Adrenal gland (tissue), 12 donors: ENCODE data around the gene ANO5. TPM values are rescaled to one million over a fixed set of nuclear protein-coding genes. Genes with fewer than 3 reads are reported as not detected.

Experiments used
- DNase-seq, 7 donors: peaks; one replicate each; pipeline ENCODE4 v3.0.0-alpha.2; 2019 to 2020
- H3K27ac ChIP-seq, 5 donors: fragments of 200-600 bp; sonication (generic) in 4 of 5; 1 replicate in 3 of 5; 2 replicates in 2 of 5; pipeline versions ENCODE4 v1.5.1 to v1.8.0; 2016 to 2020; ENCODE audit warnings: mild to moderate bottlenecking in 1 of 5
- H3K27me3 ChIP-seq: fragments of 200-600 bp; 2 replicates; pipeline ENCODE4 v1.8.0; 2021
- H3K36me3 ChIP-seq, 2 donors: fragments of 200-600 bp; replicated peaks in 1 of 2; 1 replicate in 1 of 2; 2 replicates in 1 of 2; pipeline versions ENCODE4 v1.5.1 to v1.8.0; 2018 to 2022
- H3K4me1 ChIP-seq, 2 donors: fragments of 200-600 bp; replicated peaks in 1 of 2; 1 replicate in 1 of 2; 2 replicates in 1 of 2; pipeline versions ENCODE4 v1.5.1 to v1.8.0; 2018 to 2021
- H3K4me3 ChIP-seq, 4 donors: fragments of 200-600 bp; sonication (generic) in 3 of 4; one replicate each; pipeline ENCODE4 v1.5.1; 2016 to 2018
- H3K9me3 ChIP-seq, 3 donors: fragments of 200-600 bp; sonication (generic) in 1 of 3; replicated peaks in 1 of 3; 1 replicate in 2 of 3; 2 replicates in 1 of 3; pipeline versions ENCODE4 v1.5.1 to v1.8.0; 2016 to 2021
- CTCF ChIP-seq, 6 experiments: fragments of 450-650 bp in 4 of 6; fragments of 200-600 bp in 2 of 6; sonication (generic) in 1 of 6; IDR thresholded peaks; 1 replicate in 5 of 6; 2 replicates in 1 of 6; pipeline versions ENCODE4 v1.5.1 to v1.8.0; 2016 to 2021; ENCODE audit warnings: antibody characterized with exemption in 6 of 6, mild to moderate bottlenecking in 2 of 6, moderate library complexity in 1 of 6
- POLR2A ChIP-seq, 2 donors: fragments of 450-650 bp; IDR thresholded peaks; one replicate each; pipeline ENCODE4 v1.6.1; 2017; ENCODE audit warnings: antibody characterized with exemption in 2 of 2, mild to moderate bottlenecking in 2 of 2, moderate library complexity in 1 of 2
- WGBS, 4 donors: extraction: QIAGEN DNeasy Blood & Tissue Kit in 2 of 4; methylation state at CpG; one replicate each; pipeline versions ENCODE4 v1.1.5 to v1.1.7; 2013 to 2017; 5-methylcytosine and 5-hydroxymethylcytosine counted together
- intact Hi-C, 2 donors: fragments of 100-400 bp; cut with DNase I; formaldehyde crosslinking; loops; one replicate each; pipeline versions ENCODE4 v1.14.1 to v1.15.0; 2022 to 2023
- polyA plus RNA-seq, 3 donors: library from polyadenylated mRNA; stranded (reverse); fragments of 200-250 nt in 2 of 3; fragments of 350-450 nt in 1 of 3; fragmentation: Illumina TruSeq in 1 of 3; extraction: RNeasy Lipid Tissue Mini Kit (QIAGEN cat#74804) in 1 of 3; gene quantifications; one replicate each; pipeline ENCODE4 v1.2.3, GENCODE V29; 2013 to 2014
- total RNA-seq, 9 donors: library from RNA; depleted of rRNA in 4 of 9; stranded (reverse); fragments of >200 nt in 4 of 9; fragments of 120-200 nt in 1 of 9; fragmentation: NEBNext Ultra II Directional in 1 of 9; extraction: Animal tissue kit (Norgen Biotek cat#: 25700) in 1 of 9; gene quantifications; one replicate each; pipeline versions ENCODE4 v1.1.0 to v1.2.4, GENCODE V29; 2013 to 2023
- donor health status: healthy with polysubstance abuse.
- donor health status: Bipolar disorder and iron deficiency.
- donor health status: DM: yes; HTN: yes; CAD: no.
- donor health status: DM: no; HTN: no; CAD: no.
- donor health status: DM: no; HTN: no; CAD: no.
- donor health status: DM: yes; HTN: yes; CAD: no.

ANO5 gene
- total and polyA plus RNA-seq, 12 donors = 2.4 to 18.0 (median 8.7) TPM

GRCh38 chr11:22197139-22198005 is 4.5 kb downstream of the ANO5 start:
- TF ChIP-seq POLR2A (IDR thresholded peaks at IDR 0.05) (no peak), CTCF (IDR thresholded peaks at IDR 0.05) (no peak)
- intact Hi-C loops = no loop called here
- H3K27ac ChIP-seq = no peak overlapping the region
- no peaks in the 10 kb centered on the region for H3K9me3 ChIP-seq
- H3K36me3 ChIP-seq = no peaks in the 10 kb centered on the region
- no peak for DNase-seq
- peaks cover 6 to 20% of the 10 kb centered on the region in 2 donors for H3K4me1 ChIP-seq
- WGBS, 4 donors = 92 to 95% (median 92%) methylated on average over 4 of the region's 4 CpGs
- no peaks in the 10 kb centered on the region for H3K27me3 ChIP-seq
- no peak overlapping the region for H3K4me3 ChIP-seq

- TF ChIP-seq CTCF (IDR thresholded peaks at IDR 0.05) (no peak), POLR2A (IDR thresholded peaks at IDR 0.05) (no peak)
- Histone ChIP-seq H3K27ac (no peak overlapping the region), H3K27me3 (no peaks in the 10 kb centered on the region), H3K4me3 (no peak overlapping the region), H3K36me3 (no peaks in the 10 kb centered on the region), H3K4me1 (peaks cover 0 to 11% of the 10 kb centered on the region in 2 donors), H3K9me3 (no peaks in the 10 kb centered on the region)
- no peak for DNase-seq
- intact Hi-C loops = no loop called here
Observed at GRCh38 chr11:22199243-22199642, 6.4 kb downstream of the ANO5 start.

- Histone ChIP-seq H3K4me1 (peaks cover 0 to 6% of the 10 kb centered on the region in 2 donors), H3K27ac (no peak overlapping the region), H3K4me3 (no peak overlapping the region), H3K27me3 (no peaks in the 10 kb centered on the region), H3K9me3 (no peaks in the 10 kb centered on the region), H3K36me3 (no peaks in the 10 kb centered on the region)
- intact Hi-C loops = no loop called here
- TF ChIP-seq POLR2A (IDR thresholded peaks at IDR 0.05) = no peak
- no peak for TF ChIP-seq CTCF (IDR thresholded peaks at IDR 0.05)
- DNase-seq = no peak
- WGBS, 4 donors = 93 to 98% (median 95%) methylated on average over 4 of the region's 4 CpGs
Observed at GRCh38 chr11:22203281-22203680, 10.4 kb downstream of the ANO5 start.

DNA sequence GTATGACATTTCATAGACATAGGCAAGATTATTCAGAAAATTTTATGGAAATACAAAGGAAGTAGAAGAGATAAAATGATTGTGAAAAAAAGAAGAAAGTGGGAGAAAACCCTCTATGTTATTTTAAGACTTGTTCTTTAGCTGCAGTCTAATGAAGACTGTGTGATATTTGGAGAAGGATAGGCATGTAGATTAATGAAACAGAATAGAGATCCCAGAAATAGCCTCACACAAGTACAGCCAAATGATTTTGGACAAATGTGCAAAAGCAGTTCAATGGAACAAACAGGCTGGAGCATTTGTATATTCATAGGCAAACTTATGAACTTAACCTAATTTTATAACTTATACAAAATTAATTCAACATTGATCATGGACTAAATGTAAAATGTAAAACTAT is 14.3 kb downstream of the ANO5 start:
- H3K9me3 ChIP-seq = no peaks in the 10 kb centered on the region
- H3K27me3 ChIP-seq = no peaks in the 10 kb centered on the region
- TF ChIP-seq POLR2A (IDR thresholded peaks at IDR 0.05) (no peak), CTCF (IDR thresholded peaks at IDR 0.05) (no peak)
- H3K27ac ChIP-seq = no peak overlapping the region
- H3K4me3 ChIP-seq = no peak overlapping the region
- intact Hi-C loops = no loop called here
- no peak for DNase-seq
- no peaks in the 10 kb centered on the region for H3K36me3 ChIP-seq
- H3K4me1 ChIP-seq = no peaks in the 10 kb centered on the region
